Glutamatergic neuron (in vitro differentiated cells): ENCODE data around the gene CNN3. TPM values are rescaled to one million over a fixed set of nuclear protein-coding genes. Genes with fewer than 3 reads are reported as not detected.

Experiments used
- DNase-seq: peaks from one replicate; pipeline ENCODE4 v3.0.0; 2022
- H3K27ac Mint-ChIP-seq: one replicate; pipeline ENCODE4 v1.8.0; 2020; ENCODE audit warnings: mild to moderate bottlenecking, mixed read lengths, inconsistent platforms; ENCODE audit not compliant: unreplicated experiment
- H3K27me3 Mint-ChIP-seq: one replicate; pipeline ENCODE4 v1.8.0; 2020; ENCODE audit warnings: mild to moderate bottlenecking, moderate library complexity, mixed read lengths, inconsistent platforms; ENCODE audit not compliant: unreplicated experiment
- H3K36me3 Mint-ChIP-seq: one replicate; pipeline ENCODE4 v1.8.0; 2020; ENCODE audit warnings: mild to moderate bottlenecking, mixed read lengths, inconsistent platforms; ENCODE audit not compliant: unreplicated experiment
- H3K4me1 Mint-ChIP-seq: one replicate; pipeline ENCODE4 v1.8.0; 2020; ENCODE audit warnings: mild to moderate bottlenecking, low read depth, mixed read lengths, inconsistent platforms; ENCODE audit not compliant: unreplicated experiment
- H3K4me3 Mint-ChIP-seq: one replicate; pipeline ENCODE4 v1.8.0; 2020; ENCODE audit warnings: mild to moderate bottlenecking, mixed read lengths, inconsistent platforms; ENCODE audit not compliant: unreplicated experiment
- H3K9me3 Mint-ChIP-seq: one replicate; pipeline ENCODE4 v1.8.0; 2020; ENCODE audit warnings: mild to moderate bottlenecking, moderate library complexity, mixed read lengths, inconsistent platforms; ENCODE audit not compliant: unreplicated experiment
- CTCF ChIP-seq: fragments of 200-600 bp; sonication (generic); IDR thresholded peaks from one replicate; pipeline ENCODE4 v1.5.0; 2021; ENCODE audit not compliant: partially characterized antibody, unreplicated experiment
- total RNA-seq: library from RNA; stranded (reverse); fragmentation: NEBNext Ultra II Directional; extraction: Animal tissue kit (Norgen Biotek cat#: 25700); gene quantifications from one replicate; pipeline ENCODE4 v1.2.1, GENCODE V29; 2021; ENCODE audit not compliant: unreplicated experiment

Gene CNN3
- total RNA-seq, 1 donor from 2014 or later, result 383 TPM

GRCh38 chr1:94863919-94864318, 63.0 kb downstream of the CNN3 start:
- DNase-seq, result no peak
- Mint-ChIP-seq H3K4me3 (peak overlapping the region; percentile 41), H3K36me3 (no peaks in the 10 kb centered on the region), H3K9me3 (peaks cover 1% of the 10 kb centered on the region), H3K27me3 (peaks cover 7% of the 10 kb centered on the region), H3K27ac (peak overlapping the region; percentile 46), H3K4me1 (peaks cover 54% of the 10 kb centered on the region)
- TF ChIP-seq CTCF, result no peak

- DNase-seq, result no peak
- peaks cover 54% of the 10 kb centered on the region for H3K4me1 Mint-ChIP-seq
- H3K9me3 Mint-ChIP-seq, result peaks cover 1% of the 10 kb centered on the region
- peak overlapping the region; percentile 43 for H3K4me3 Mint-ChIP-seq
- TF ChIP-seq CTCF, result no peak
- no peak overlapping the region for H3K27ac Mint-ChIP-seq
- H3K36me3 Mint-ChIP-seq, result no peaks in the 10 kb centered on the region
- H3K27me3 Mint-ChIP-seq, result peaks cover 7% of the 10 kb centered on the region
Observed at GRCh38 chr1:94863297-94863911, 63.5 kb downstream of the CNN3 start.

- Mint-ChIP-seq H3K4me3 (no peak overlapping the region), H3K9me3 (peaks cover 1% of the 10 kb centered on the region), H3K27me3 (peaks cover 7% of the 10 kb centered on the region), H3K36me3 (no peaks in the 10 kb centered on the region), H3K4me1 (peaks cover 54% of the 10 kb centered on the region), H3K27ac (no peak overlapping the region)
- DNase-seq, result no peak
- TF ChIP-seq CTCF, result no peak
Observed at GRCh38 chr1:94862718-94863117, 64.2 kb downstream of the CNN3 start.

GRCh38 chr1:94859174-94859573, 67.7 kb downstream of the CNN3 start:
- Mint-ChIP-seq H3K4me1 (peaks cover 32% of the 10 kb centered on the region), H3K27ac (no peak overlapping the region), H3K9me3 (no peaks in the 10 kb centered on the region), H3K27me3 (peaks cover 7% of the 10 kb centered on the region), H3K36me3 (no peaks in the 10 kb centered on the region), H3K4me3 (no peak overlapping the region)
- DNase-seq, result no peak
- TF ChIP-seq CTCF, result no peak

- Mint-ChIP-seq H3K27ac (no peak overlapping the region), H3K4me3 (no peak overlapping the region), H3K27me3 (peaks cover 5% of the 10 kb centered on the region), H3K9me3 (no peaks in the 10 kb centered on the region), H3K4me1 (peaks cover 24% of the 10 kb centered on the region), H3K36me3 (no peaks in the 10 kb centered on the region)
- no peak for TF ChIP-seq CTCF
- no peak for DNase-seq
Observed at GRCh38 chr1:94858276-94858675, 68.6 kb downstream of the CNN3 start.
